Astrocyte (in vitro differentiated cells and primary cell): Measurements from ENCODE around the gene FAM200A. TPM values are rescaled to one million over a fixed set of nuclear protein-coding genes. Genes with fewer than 3 reads are reported as not detected.
"Not testable (repeated sequence)": the region's sequence is repeated elsewhere in the genome, so short reads cannot be mapped to it uniquely, and the experiment has no call there.

Experiments
- DNase-seq: peaks from one replicate; pipeline ENCODE4 v3.0.0-alpha.2; 2010; ENCODE audit warnings: low read depth
- FAIRE-seq: peaks from 2 replicates; lab custom pipeline; 2011; peaks lifted over from hg19 to GRCh38; lab: Jason Lieb, UNC
- H2AFZ ChIP-seq: 2 replicates; pipeline ENCODE4 v1.6.0; 2012; ENCODE audit warnings: low read depth, low read length, inconsistent platforms
- H3K27ac ChIP-seq: 2 replicates; pipeline ENCODE4 v1.5.1; 2011; ENCODE audit warnings: low read depth, low read length, inconsistent platforms
- H3K27me3 ChIP-seq: 2 replicates; pipeline ENCODE4 v1.6.0; 2011; ENCODE audit warnings: low read length, inconsistent platforms; ENCODE audit not compliant: insufficient read depth
- H3K36me3 ChIP-seq: 2 replicates; pipeline ENCODE4 v1.5.1; 2011; ENCODE audit warnings: low read length, inconsistent platforms; ENCODE audit not compliant: insufficient read depth
- H3K4me1 ChIP-seq: 2 replicates; pipeline ENCODE4 v1.5.1; 2011; ENCODE audit warnings: low read length, inconsistent platforms; ENCODE audit not compliant: insufficient read depth
- H3K4me2 ChIP-seq: 2 replicates; pipeline ENCODE4 v1.6.0; 2012; ENCODE audit warnings: low read length, inconsistent platforms
- H3K4me3 ChIP-seq: 2 replicates; pipeline ENCODE4 v1.5.1; 2011; ENCODE audit warnings: low read depth, mild to moderate bottlenecking, low read length, inconsistent platforms; ENCODE audit not compliant: insufficient read depth
- H3K79me2 ChIP-seq: 2 replicates; pipeline ENCODE4 v1.6.0; 2012; ENCODE audit warnings: mild to moderate bottlenecking, low read length, inconsistent platforms; ENCODE audit not compliant: insufficient read depth
- H3K9ac ChIP-seq: 2 replicates; pipeline ENCODE4 v1.6.0; 2012; ENCODE audit warnings: mild to moderate bottlenecking, low read length, inconsistent platforms
- H3K9me3 ChIP-seq: 2 replicates; pipeline ENCODE4 v1.5.1; 2012; ENCODE audit warnings: low read depth, mild to moderate bottlenecking, low read length, inconsistent platforms; ENCODE audit not compliant: insufficient read depth
- H4K20me1 ChIP-seq: 2 replicates; pipeline ENCODE4 v1.6.0; 2012; ENCODE audit warnings: low read length, inconsistent platforms; ENCODE audit not compliant: insufficient read depth
- H3K27ac Mint-ChIP-seq: one replicate; pipeline ENCODE4 v1.8.0; 2021; ENCODE audit warnings: mild to moderate bottlenecking, mixed read lengths; ENCODE audit not compliant: unreplicated experiment
- H3K27me3 Mint-ChIP-seq: one replicate; pipeline ENCODE4 v1.8.0; 2021; ENCODE audit warnings: low read depth, mixed read lengths; ENCODE audit not compliant: unreplicated experiment
- H3K36me3 Mint-ChIP-seq: one replicate; pipeline ENCODE4 v1.8.0; 2021; ENCODE audit warnings: low read depth, mixed read lengths; ENCODE audit not compliant: unreplicated experiment
- H3K4me1 Mint-ChIP-seq: one replicate; pipeline ENCODE4 v1.8.0; 2021; ENCODE audit warnings: low read depth, mixed read lengths; ENCODE audit not compliant: unreplicated experiment
- H3K4me3 Mint-ChIP-seq: one replicate; pipeline ENCODE4 v1.8.0; 2021; ENCODE audit warnings: mild to moderate bottlenecking, moderate library complexity, mixed read lengths; ENCODE audit not compliant: unreplicated experiment
- H3K9me3 Mint-ChIP-seq: one replicate; pipeline ENCODE4 v1.8.0; 2021; ENCODE audit warnings: mild to moderate bottlenecking, mixed read lengths; ENCODE audit not compliant: unreplicated experiment
- EZH2 ChIP-seq: IDR thresholded peaks from 2 replicates; pipeline ENCODE4 v1.6.1; 2012; ENCODE audit warnings: mild to moderate bottlenecking, low read length, inconsistent platforms; ENCODE audit not compliant: insufficient read depth
- total RNA-seq: library from RNA; stranded (reverse); gene quantifications from 2 replicates; pipeline ENCODE4 v1.2.1, GENCODE V29; 2021
- TF ChIP-seq, protein P1 (sequence below): IDR thresholded peaks from 2 replicates; pipeline ENCODE4 v1.5.1; 2011; ENCODE audit warnings: low read depth, mild to moderate bottlenecking, inconsistent platforms, low read length, moderate library complexity; ENCODE audit not compliant: insufficient read depth

FAM200A gene
- total RNA-seq, 1 donor from 2014 or later, result 4.7 TPM

DNA sequence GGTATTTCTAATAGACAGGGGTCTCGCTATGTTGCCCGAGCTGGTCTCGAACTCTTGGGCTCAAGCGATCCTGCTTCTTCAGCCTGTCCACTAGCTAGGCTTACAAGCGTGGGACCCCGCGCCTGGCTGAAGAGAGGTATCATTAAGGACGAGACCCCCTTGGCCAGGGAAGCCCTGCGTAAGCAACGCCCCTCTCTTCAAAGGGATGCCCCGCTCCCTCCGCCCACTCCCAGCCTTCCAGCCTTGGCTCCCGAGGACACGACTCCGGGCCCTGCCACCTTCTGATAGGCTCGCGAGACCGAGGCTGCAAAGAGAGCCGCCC is 47.7 kb downstream of the FAM200A start:
- Histone ChIP-seq H3K4me3 (peak overlapping the region; percentile 89), H2AFZ (peak overlapping the region; percentile 92), H4K20me1 (peaks cover 6% of the 10 kb centered on the region), H3K79me2 (peaks cover 63% of the 10 kb centered on the region), H3K36me3 (no peaks in the 10 kb centered on the region), H3K4me1 (peaks cover 13% of the 10 kb centered on the region), H3K27ac (peak overlapping the region; percentile 93), H3K9me3 (no peaks in the 10 kb centered on the region), H3K4me2 (peak overlapping the region; percentile 94), H3K27me3 (no peaks in the 10 kb centered on the region), H3K9ac (peak overlapping the region; percentile 91)
- H3K27me3 Mint-ChIP-seq, result no peaks in the 10 kb centered on the region
- peaks cover 3% of the 10 kb centered on the region for H3K36me3 Mint-ChIP-seq
- DNase-seq (no peak), FAIRE-seq (no peak)
- no peaks in the 10 kb centered on the region for H3K9me3 Mint-ChIP-seq
- peaks cover 13% of the 10 kb centered on the region for H3K4me1 Mint-ChIP-seq
- TF ChIP-seq EZH2, result no peak
- H3K4me3 Mint-ChIP-seq, result peak overlapping the region; percentile 99
- peak overlapping the region; percentile 99 for H3K27ac Mint-ChIP-seq

DNA sequence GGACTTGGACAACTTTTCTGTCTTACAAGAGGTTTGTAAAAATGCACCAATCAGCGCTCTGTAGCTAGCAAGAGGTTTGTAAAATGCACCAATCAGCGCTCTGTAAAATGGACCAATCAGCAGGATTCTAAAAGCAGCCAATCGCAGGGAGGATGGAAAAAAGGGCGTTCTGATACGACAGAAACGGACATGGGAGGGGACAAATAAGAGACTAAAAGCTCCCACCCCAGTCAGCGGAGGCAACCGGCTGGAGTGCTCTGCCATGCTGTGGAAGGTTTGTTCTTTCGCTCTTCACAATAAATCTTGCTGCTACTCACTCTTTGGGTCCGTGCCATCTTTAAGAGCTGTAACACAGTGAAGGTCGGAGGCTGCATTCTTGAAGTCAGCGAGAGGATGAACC is 50.7 kb downstream of the FAM200A start:
- not testable (repeated sequence) for H3K36me3 Mint-ChIP-seq, H3K4me3 ChIP-seq, H2AFZ ChIP-seq, DNase-seq, H3K9me3 ChIP-seq, H3K27me3 Mint-ChIP-seq, FAIRE-seq, H3K27ac Mint-ChIP-seq, H3K36me3 ChIP-seq, H3K9ac ChIP-seq, H3K27ac ChIP-seq, H3K9me3 Mint-ChIP-seq, H3K27me3 ChIP-seq
- Histone ChIP-seq H3K4me1 (peaks cover 16% of the 10 kb centered on the region), H3K79me2 (peaks cover 61% of the 10 kb centered on the region), H3K4me2 (peak overlapping the region; percentile 97), H4K20me1 (peaks cover 23% of the 10 kb centered on the region)
- Mint-ChIP-seq H3K4me3 (peak overlapping the region; percentile 100), H3K4me1 (peaks cover 15% of the 10 kb centered on the region)

DNA sequence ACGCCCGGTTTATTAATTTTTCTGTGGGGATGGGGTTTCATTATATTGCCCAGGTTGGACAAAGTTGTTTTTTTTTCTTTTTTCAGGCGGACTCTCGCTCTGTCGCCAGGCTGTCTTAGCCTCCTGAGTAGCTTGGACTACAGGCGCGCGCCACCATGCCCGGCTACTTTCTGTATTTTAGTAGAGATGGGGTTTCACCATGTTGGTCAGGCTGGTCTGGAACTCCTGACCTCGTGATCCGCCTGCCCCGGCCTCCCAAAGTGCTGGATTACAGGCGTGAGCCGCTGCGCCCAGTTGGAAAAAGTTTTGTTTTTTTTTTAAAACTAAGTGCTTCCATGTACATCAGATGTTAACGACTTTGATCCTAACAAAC is 51.3 kb downstream of the FAM200A start:
- Histone ChIP-seq H3K9me3 (no peaks in the 10 kb centered on the region), H3K27ac (peak overlapping the region; percentile 90), H3K79me2 (peaks cover 61% of the 10 kb centered on the region), H3K4me3 (peak overlapping the region; percentile 97), H3K36me3 (no peaks in the 10 kb centered on the region), H3K9ac (peak overlapping the region; percentile 96), H3K27me3 (no peaks in the 10 kb centered on the region), H3K4me2 (peak overlapping the region; percentile 97), H2AFZ (peak overlapping the region; percentile 85), H4K20me1 (peaks cover 24% of the 10 kb centered on the region), H3K4me1 (peaks cover 10% of the 10 kb centered on the region)
- peaks cover 9% of the 10 kb centered on the region for H3K4me1 Mint-ChIP-seq
- H3K27me3 Mint-ChIP-seq, result no peaks in the 10 kb centered on the region
- FAIRE-seq (no peak), DNase-seq (no peak)
- peaks cover 3% of the 10 kb centered on the region for H3K36me3 Mint-ChIP-seq
- peak overlapping the region; percentile 98 for H3K27ac Mint-ChIP-seq
- no peak for TF ChIP-seq EZH2
- TF ChIP-seq, protein P1, sequence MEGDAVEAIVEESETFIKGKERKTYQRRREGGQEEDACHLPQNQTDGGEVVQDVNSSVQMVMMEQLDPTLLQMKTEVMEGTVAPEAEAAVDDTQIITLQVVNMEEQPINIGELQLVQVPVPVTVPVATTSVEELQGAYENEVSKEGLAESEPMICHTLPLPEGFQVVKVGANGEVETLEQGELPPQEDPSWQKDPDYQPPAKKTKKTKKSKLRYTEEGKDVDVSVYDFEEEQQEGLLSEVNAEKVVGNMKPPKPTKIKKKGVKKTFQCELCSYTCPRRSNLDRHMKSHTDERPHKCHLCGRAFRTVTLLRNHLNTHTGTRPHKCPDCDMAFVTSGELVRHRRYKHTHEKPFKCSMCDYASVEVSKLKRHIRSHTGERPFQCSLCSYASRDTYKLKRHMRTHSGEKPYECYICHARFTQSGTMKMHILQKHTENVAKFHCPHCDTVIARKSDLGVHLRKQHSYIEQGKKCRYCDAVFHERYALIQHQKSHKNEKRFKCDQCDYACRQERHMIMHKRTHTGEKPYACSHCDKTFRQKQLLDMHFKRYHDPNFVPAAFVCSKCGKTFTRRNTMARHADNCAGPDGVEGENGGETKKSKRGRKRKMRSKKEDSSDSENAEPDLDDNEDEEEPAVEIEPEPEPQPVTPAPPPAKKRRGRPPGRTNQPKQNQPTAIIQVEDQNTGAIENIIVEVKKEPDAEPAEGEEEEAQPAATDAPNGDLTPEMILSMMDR, result no peak
- H3K9me3 Mint-ChIP-seq, result no peaks in the 10 kb centered on the region
- H3K4me3 Mint-ChIP-seq, result peak overlapping the region; percentile 100
